Vagina (tissue), 2 donors: ENCODE results near the gene ALKBH8. TPM values are rescaled to one million over a fixed set of nuclear protein-coding genes. Genes with fewer than 3 reads are reported as not detected.

ENCODE experiments used
- DNase-seq, 2 donors: peaks; one replicate each; pipeline ENCODE4 v3.0.0-alpha.2; 2017; ENCODE audit errors: extremely low spot score in 2 of 2
- H3K27ac ChIP-seq: fragments of 200-600 bp; sonication (generic); one replicate; pipeline ENCODE4 v1.5.1; 2019
- H3K27me3 ChIP-seq: fragments of 200-600 bp; sonication (generic); one replicate; pipeline ENCODE4 v1.5.1; 2019
- H3K36me3 ChIP-seq, 2 donors: fragments of 200-600 bp; sonication (generic); one replicate each; pipeline ENCODE4 v1.5.1; 2017 to 2019
- H3K4me1 ChIP-seq: fragments of 200-600 bp; sonication (generic); one replicate; pipeline ENCODE4 v1.5.1; 2019
- H3K4me3 ChIP-seq, 2 donors: fragments of 200-600 bp; sonication (generic); 1 replicate in 1 of 2; 2 replicates in 1 of 2; pipeline ENCODE4 v1.5.1; 2016 to 2019
- H3K9me3 ChIP-seq: fragments of 200-600 bp; sonication (generic); one replicate; pipeline ENCODE4 v1.5.1; 2019
- CTCF ChIP-seq, 3 experiments: fragments of 450-650 bp in 2 of 3; fragments of 200-600 bp in 1 of 3; sonication (generic) in 1 of 3; IDR thresholded peaks; one replicate each; pipeline ENCODE4 v1.5.1; 2017 to 2019; ENCODE audit warnings: antibody characterized with exemption in 3 of 3, mild to moderate bottlenecking in 2 of 3, moderate library complexity in 2 of 3
- POLR2A ChIP-seq, 2 donors: fragments of 450-650 bp; IDR thresholded peaks; one replicate each; pipeline ENCODE4 v1.6.1; 2017; ENCODE audit warnings: antibody characterized with exemption in 2 of 2, mild to moderate bottlenecking in 2 of 2, moderate library complexity in 2 of 2
- POLR2AphosphoS5 ChIP-seq, 2 donors: sonication (generic); formaldehyde crosslinking; IDR thresholded peaks; one replicate each; pipeline ENCODE4 v1.9.0; 2017; ENCODE audit warnings: antibody characterized with exemption in 2 of 2, mild to moderate bottlenecking in 2 of 2, low read depth in 1 of 2; ENCODE audit not compliant: insufficient read depth in 1 of 2
- intact Hi-C: fragments of 100-400 bp; cut with DNase I; formaldehyde crosslinking; loops from one replicate; pipeline ENCODE4 v1.15.1; 2023
- total RNA-seq: library from RNA; depleted of rRNA; stranded (reverse); fragments of >200 nt; gene quantifications from one replicate; pipeline ENCODE4 v1.2.3, GENCODE V29; 2016

The ALKBH8 gene
- total RNA-seq, 1 donor from 2014 or later = 3.4 TPM

DNA sequence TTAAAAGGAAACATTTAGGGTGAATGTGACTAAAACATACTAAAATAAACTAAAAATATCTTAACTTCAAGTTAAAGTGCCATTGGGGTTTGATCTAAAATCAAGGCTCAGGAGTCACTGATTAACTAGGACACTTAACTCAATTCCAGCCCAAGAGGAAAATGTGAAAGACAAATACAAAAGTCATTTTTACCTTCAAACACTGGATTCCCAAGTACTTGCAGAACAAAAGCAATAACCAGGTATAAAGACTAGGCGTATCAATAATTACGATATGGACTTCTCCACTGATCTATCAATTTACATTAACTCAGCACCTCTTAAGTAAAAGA lies 15.6 kb downstream of the ALKBH8 start:
- H3K9me3 ChIP-seq = no peaks in the 10 kb centered on the region
- no peaks in the 10 kb centered on the region for H3K27me3 ChIP-seq
- no peak overlapping the region for H3K27ac ChIP-seq
- intact Hi-C loops = no loop called here
- no peak overlapping the region for H3K4me3 ChIP-seq
- peaks cover 0 to 9% of the 10 kb centered on the region in 2 donors for H3K36me3 ChIP-seq
- TF ChIP-seq CTCF (IDR thresholded peaks at IDR 0.05) (no peak), POLR2AphosphoS5 (IDR thresholded peaks at IDR 0.05; ENCODE audit: insufficient read depth in 1 of 2, low read depth in 1 of 2) (no peak), POLR2A (IDR thresholded peaks at IDR 0.05) (no peak)
- peaks cover 6% of the 10 kb centered on the region for H3K4me1 ChIP-seq
- DNase-seq = no peak

GRCh38 chr11:107549253-107549953 lies 16.1 kb downstream of the ALKBH8 start:
- intact Hi-C loops = no loop called here
- Histone ChIP-seq H3K4me1 (peaks cover 11% of the 10 kb centered on the region), H3K9me3 (no peaks in the 10 kb centered on the region), H3K36me3 (peaks cover 0 to 9% of the 10 kb centered on the region in 2 donors), H3K27ac (no peak overlapping the region), H3K27me3 (no peaks in the 10 kb centered on the region), H3K4me3 (no peak overlapping the region)
- no peak for DNase-seq
- TF ChIP-seq CTCF (IDR thresholded peaks at IDR 0.05) = peak; percentile 10 to 55 (median 34)
- no peak for TF ChIP-seq POLR2A (IDR thresholded peaks at IDR 0.05)
- TF ChIP-seq POLR2AphosphoS5 (IDR thresholded peaks at IDR 0.05; ENCODE audit: insufficient read depth in 1 of 2, low read depth in 1 of 2) = no peak

DNA sequence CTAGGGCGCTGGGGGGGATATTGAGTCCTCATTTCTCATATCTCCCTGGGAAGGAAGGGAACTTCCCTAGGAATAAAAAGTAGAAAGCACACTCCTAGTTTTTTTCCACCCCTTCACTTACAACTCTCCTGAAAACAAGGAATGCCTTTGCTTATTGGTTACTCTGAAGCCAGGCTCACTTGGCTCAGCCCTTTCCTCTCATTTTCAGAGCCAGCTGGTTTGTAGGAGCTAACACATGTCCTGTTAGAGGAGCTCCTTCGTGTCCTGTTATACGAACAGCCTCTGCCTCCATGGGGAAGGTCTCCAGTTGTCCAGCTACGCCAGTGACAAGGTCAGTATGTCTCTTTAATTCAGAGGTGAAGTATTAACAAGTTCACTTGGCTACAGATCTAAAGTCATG lies 17.6 kb downstream of the ALKBH8 start:
- intact Hi-C loops = no loop called here

GRCh38 chr11:107545101-107545514 lies 20.4 kb downstream of the ALKBH8 start:
- no peak for DNase-seq

More for the DNA sequence above, 17.6 kb downstream of the ALKBH8 start:
- H3K27ac ChIP-seq = no peak overlapping the region
- H3K27me3 ChIP-seq = no peaks in the 10 kb centered on the region
- H3K9me3 ChIP-seq = no peaks in the 10 kb centered on the region
- no peak for TF ChIP-seq CTCF (IDR thresholded peaks at IDR 0.05)
- no peak for TF ChIP-seq POLR2A (IDR thresholded peaks at IDR 0.05)
- TF ChIP-seq POLR2AphosphoS5 (IDR thresholded peaks at IDR 0.05; ENCODE audit: insufficient read depth in 1 of 2, low read depth in 1 of 2) = no peak
- peaks cover 11% of the 10 kb centered on the region for H3K4me1 ChIP-seq
- H3K36me3 ChIP-seq = peaks cover 0 to 2% of the 10 kb centered on the region in 2 donors
- no peak for DNase-seq
- no peak overlapping the region for H3K4me3 ChIP-seq

More at GRCh38 chr11:107545101-107545514, 20.4 kb downstream of the ALKBH8 start:
- intact Hi-C loops = no loop called here
- no peaks in the 10 kb centered on the region for H3K9me3 ChIP-seq
- no peak overlapping the region for H3K4me3 ChIP-seq
- no peak for TF ChIP-seq POLR2A (IDR thresholded peaks at IDR 0.05)
- no peak for TF ChIP-seq POLR2AphosphoS5 (IDR thresholded peaks at IDR 0.05; ENCODE audit: insufficient read depth in 1 of 2, low read depth in 1 of 2)
- TF ChIP-seq CTCF (IDR thresholded peaks at IDR 0.05) = no peak
- peaks cover 0 to 5% of the 10 kb centered on the region in 2 donors for H3K36me3 ChIP-seq
- no peak overlapping the region for H3K27ac ChIP-seq
- no peaks in the 10 kb centered on the region for H3K27me3 ChIP-seq
- peaks cover 11% of the 10 kb centered on the region for H3K4me1 ChIP-seq
